HepG2 (cell line): ENCODE measurements around the gene GRM7.

Experiments
- ARID2 ChIP-seq: sonication (generic); formaldehyde crosslinking; IDR thresholded peaks from 2 replicates; pipeline ENCODE4 v1.8.1; 2022; ENCODE audit warnings: mild to moderate bottlenecking, missing genetic modification reagents, borderline replicate concordance
- GABPA ChIP-seq, 2 experiments: IDR thresholded peaks; 2 replicates each; pipeline ENCODE4 v1.6.1; 2011 to 2016; ENCODE audit warnings: low read depth in 2 of 2, low read length in 1 of 2, missing biosample characterization in 1 of 2, missing genetic modification characterization in 1 of 2
- HMGA1 ChIP-seq: sonication (generic); formaldehyde crosslinking; conservative IDR thresholded peaks from 2 replicates; pipeline ENCODE4 v1.4.0; 2020; ENCODE audit warnings: missing genetic modification reagents
- HNRNPLL ChIP-seq: fragments of 200-400 bp; formaldehyde crosslinking; IDR thresholded peaks from 2 replicates; pipeline ENCODE4 v1.6.1; 2017; ENCODE audit warnings: mild to moderate bottlenecking, low read depth, low read length; ENCODE audit not compliant: poor library complexity, severe bottlenecking
- JUNB ChIP-seq: sonication (generic); formaldehyde crosslinking; IDR thresholded peaks from 2 replicates; pipeline ENCODE4 v1.8.0; 2022; ENCODE audit warnings: missing genetic modification reagents, mild to moderate bottlenecking, borderline replicate concordance
- RAD21 ChIP-seq: fragments of 450-650 bp; formaldehyde crosslinking; IDR thresholded peaks from 2 replicates; pipeline ENCODE4 v1.5.0; 2020; ENCODE audit warnings: mild to moderate bottlenecking
- SP2 ChIP-seq: sonication (generic); formaldehyde crosslinking; IDR thresholded peaks from 2 replicates; pipeline ENCODE4 v1.5.1; 2020; ENCODE audit warnings: mild to moderate bottlenecking, missing genetic modification reagents
- ZNF703 ChIP-seq: sonication (generic); formaldehyde crosslinking; IDR thresholded peaks from 2 replicates; pipeline ENCODE4 v1.5.1; 2020; ENCODE audit warnings: missing genetic modification reagents, mild to moderate bottlenecking, moderate library complexity, borderline replicate concordance
- TF ChIP-seq, protein P1 (sequence below): sonication (generic); formaldehyde crosslinking; IDR thresholded peaks from 2 replicates; pipeline ENCODE4 v1.4.0; 2020; ENCODE audit warnings: missing genetic modification reagents
- TF ChIP-seq, protein P2 (sequence below): sonication (generic); formaldehyde crosslinking; IDR thresholded peaks from 2 replicates; pipeline ENCODE4 v1.5.0; 2020; ENCODE audit warnings: mild to moderate bottlenecking, missing genetic modification reagents, moderate library complexity
- TF ChIP-seq, protein P3 (sequence below): sonication (generic); formaldehyde crosslinking; IDR thresholded peaks from 2 replicates; pipeline ENCODE4 v1.8.1; 2022; ENCODE audit warnings: low read depth, mild to moderate bottlenecking, missing genetic modification reagents
- TF ChIP-seq, protein P4 (sequence below): sonication (generic); formaldehyde crosslinking; IDR thresholded peaks from 2 replicates; pipeline ENCODE4 v1.4.0; 2020; ENCODE audit warnings: missing genetic modification reagents

DNA sequence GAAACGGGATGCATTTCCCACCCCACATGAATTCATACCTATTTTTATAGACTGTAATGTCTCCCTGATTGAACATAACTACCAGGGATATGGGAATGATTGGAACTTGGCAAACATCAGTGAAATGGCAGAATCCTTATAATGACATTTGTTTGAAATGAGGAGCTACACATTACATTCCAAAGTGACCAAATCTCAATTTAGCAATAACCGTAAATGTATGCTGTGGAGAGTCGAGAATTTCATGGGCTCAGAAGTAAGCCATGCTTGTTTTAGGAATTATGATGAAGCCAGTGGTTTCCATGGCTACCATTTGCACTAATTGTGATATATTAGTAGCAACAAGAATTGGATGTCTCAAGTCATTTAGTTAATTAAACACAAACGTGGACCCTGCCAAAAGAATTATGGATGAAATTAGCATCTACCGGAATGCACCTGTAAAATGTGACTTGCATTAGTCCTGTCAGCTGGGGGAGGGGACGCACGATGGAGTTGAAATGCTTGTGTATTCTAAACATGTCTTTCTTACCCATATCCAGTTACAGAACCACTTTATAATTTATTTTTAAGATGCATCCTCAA lies 760.2 kb downstream of the GRM7 start:
- no peak for TF ChIP-seq JUNB
- TF ChIP-seq, protein P1, sequence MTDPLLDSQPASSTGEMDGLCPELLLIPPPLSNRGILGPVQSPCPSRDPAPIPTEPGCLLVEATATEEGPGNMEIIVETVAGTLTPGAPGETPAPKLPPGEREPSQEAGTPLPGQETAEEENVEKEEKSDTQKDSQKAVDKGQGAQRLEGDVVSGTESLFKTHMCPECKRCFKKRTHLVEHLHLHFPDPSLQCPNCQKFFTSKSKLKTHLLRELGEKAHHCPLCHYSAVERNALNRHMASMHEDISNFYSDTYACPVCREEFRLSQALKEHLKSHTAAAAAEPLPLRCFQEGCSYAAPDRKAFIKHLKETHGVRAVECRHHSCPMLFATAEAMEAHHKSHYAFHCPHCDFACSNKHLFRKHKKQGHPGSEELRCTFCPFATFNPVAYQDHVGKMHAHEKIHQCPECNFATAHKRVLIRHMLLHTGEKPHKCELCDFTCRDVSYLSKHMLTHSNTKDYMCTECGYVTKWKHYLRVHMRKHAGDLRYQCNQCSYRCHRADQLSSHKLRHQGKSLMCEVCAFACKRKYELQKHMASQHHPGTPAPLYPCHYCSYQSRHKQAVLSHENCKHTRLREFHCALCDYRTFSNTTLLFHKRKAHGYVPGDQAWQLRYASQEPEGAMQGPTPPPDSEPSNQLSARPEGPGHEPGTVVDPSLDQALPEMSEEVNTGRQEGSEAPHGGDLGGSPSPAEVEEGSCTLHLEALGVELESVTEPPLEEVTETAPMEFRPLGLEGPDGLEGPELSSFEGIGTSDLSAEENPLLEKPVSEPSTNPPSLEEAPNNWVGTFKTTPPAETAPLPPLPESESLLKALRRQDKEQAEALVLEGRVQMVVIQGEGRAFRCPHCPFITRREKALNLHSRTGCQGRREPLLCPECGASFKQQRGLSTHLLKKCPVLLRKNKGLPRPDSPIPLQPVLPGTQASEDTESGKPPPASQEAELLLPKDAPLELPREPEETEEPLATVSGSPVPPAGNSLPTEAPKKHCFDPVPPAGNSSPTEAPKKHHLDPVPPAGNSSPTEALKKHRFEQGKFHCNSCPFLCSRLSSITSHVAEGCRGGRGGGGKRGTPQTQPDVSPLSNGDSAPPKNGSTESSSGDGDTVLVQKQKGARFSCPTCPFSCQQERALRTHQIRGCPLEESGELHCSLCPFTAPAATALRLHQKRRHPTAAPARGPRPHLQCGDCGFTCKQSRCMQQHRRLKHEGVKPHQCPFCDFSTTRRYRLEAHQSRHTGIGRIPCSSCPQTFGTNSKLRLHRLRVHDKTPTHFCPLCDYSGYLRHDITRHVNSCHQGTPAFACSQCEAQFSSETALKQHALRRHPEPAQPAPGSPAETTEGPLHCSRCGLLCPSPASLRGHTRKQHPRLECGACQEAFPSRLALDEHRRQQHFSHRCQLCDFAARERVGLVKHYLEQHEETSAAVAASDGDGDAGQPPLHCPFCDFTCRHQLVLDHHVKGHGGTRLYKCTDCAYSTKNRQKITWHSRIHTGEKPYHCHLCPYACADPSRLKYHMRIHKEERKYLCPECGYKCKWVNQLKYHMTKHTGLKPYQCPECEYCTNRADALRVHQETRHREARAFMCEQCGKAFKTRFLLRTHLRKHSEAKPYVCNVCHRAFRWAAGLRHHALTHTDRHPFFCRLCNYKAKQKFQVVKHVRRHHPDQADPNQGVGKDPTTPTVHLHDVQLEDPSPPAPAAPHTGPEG (CRISPR knock-in tag): no peak
- TF ChIP-seq ARID2 (CRISPR knock-in tag): no peak
- TF ChIP-seq HNRNPLL: no peak
- TF ChIP-seq HMGA1 (CRISPR knock-in tag): no peak
- TF ChIP-seq, protein P2, sequence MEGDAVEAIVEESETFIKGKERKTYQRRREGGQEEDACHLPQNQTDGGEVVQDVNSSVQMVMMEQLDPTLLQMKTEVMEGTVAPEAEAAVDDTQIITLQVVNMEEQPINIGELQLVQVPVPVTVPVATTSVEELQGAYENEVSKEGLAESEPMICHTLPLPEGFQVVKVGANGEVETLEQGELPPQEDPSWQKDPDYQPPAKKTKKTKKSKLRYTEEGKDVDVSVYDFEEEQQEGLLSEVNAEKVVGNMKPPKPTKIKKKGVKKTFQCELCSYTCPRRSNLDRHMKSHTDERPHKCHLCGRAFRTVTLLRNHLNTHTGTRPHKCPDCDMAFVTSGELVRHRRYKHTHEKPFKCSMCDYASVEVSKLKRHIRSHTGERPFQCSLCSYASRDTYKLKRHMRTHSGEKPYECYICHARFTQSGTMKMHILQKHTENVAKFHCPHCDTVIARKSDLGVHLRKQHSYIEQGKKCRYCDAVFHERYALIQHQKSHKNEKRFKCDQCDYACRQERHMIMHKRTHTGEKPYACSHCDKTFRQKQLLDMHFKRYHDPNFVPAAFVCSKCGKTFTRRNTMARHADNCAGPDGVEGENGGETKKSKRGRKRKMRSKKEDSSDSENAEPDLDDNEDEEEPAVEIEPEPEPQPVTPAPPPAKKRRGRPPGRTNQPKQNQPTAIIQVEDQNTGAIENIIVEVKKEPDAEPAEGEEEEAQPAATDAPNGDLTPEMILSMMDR: no peak
- no peak for TF ChIP-seq ZNF703 (CRISPR knock-in tag)
- TF ChIP-seq, protein P3, sequence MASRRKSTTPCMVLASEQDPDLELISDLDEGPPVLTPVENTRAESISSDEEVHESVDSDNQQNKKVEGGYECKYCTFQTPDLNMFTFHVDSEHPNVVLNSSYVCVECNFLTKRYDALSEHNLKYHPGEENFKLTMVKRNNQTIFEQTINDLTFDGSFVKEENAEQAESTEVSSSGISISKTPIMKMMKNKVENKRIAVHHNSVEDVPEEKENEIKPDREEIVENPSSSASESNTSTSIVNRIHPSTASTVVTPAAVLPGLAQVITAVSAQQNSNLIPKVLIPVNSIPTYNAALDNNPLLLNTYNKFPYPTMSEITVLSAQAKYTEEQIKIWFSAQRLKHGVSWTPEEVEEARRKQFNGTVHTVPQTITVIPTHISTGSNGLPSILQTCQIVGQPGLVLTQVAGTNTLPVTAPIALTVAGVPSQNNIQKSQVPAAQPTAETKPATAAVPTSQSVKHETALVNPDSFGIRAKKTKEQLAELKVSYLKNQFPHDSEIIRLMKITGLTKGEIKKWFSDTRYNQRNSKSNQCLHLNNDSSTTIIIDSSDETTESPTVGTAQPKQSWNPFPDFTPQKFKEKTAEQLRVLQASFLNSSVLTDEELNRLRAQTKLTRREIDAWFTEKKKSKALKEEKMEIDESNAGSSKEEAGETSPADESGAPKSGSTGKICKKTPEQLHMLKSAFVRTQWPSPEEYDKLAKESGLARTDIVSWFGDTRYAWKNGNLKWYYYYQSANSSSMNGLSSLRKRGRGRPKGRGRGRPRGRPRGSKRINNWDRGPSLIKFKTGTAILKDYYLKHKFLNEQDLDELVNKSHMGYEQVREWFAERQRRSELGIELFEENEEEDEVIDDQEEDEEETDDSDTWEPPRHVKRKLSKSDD (CRISPR knock-in tag): no peak
- TF ChIP-seq RAD21 (CRISPR knock-in tag): no peak
- TF ChIP-seq SP2 (CRISPR knock-in tag): no peak
- TF ChIP-seq, protein P4, sequence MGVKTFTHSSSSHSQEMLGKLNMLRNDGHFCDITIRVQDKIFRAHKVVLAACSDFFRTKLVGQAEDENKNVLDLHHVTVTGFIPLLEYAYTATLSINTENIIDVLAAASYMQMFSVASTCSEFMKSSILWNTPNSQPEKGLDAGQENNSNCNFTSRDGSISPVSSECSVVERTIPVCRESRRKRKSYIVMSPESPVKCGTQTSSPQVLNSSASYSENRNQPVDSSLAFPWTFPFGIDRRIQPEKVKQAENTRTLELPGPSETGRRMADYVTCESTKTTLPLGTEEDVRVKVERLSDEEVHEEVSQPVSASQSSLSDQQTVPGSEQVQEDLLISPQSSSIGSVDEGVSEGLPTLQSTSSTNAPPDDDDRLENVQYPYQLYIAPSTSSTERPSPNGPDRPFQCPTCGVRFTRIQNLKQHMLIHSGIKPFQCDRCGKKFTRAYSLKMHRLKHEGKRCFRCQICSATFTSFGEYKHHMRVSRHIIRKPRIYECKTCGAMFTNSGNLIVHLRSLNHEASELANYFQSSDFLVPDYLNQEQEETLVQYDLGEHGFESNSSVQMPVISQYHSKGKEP (CRISPR knock-in tag): no peak
- no peak for TF ChIP-seq GABPA (IDR thresholded peaks at IDR 0.05; ENCODE audit: low read depth, low read length)
- no peak for TF ChIP-seq GABPA (CRISPR knock-in tag; IDR thresholded peaks at IDR 0.05; ENCODE audit: low read depth)
